ENCODE data around the gene CBFB.

GRCh38 chr16:66991545-66992077, 37.3 kb upstream of the CBFB start:
- TF ChIP-seq CTCF (conservative IDR thresholded peaks at IDR 0.05) (no peak), ZFX (IDR thresholded peaks at IDR 0.05) (no peak)

Measured in C4-2B (cell line).